GM12878 (cell line): Measurements from ENCODE around the gene UBE2E1. TPM values are rescaled to one million over a fixed set of nuclear protein-coding genes. Genes with fewer than 3 reads are reported as not detected.
A peak's percentile ranks its signal among the peaks of the same experiment; 100 is the strongest.

Source experiments
- BACH1 ChIP-seq: fragments of 450-650 bp; IDR thresholded peaks from 2 replicates; pipeline ENCODE4 v1.6.1; 2017; ENCODE audit warnings: mild to moderate bottlenecking, borderline replicate concordance
- BHLHE40 ChIP-seq, 2 experiments: fragments of 450-650 bp in 1 of 2; IDR thresholded peaks; 2 replicates each; pipeline ENCODE4 v1.6.1; 2011 to 2017; ENCODE audit warnings: low read depth in 2 of 2, borderline replicate concordance in 1 of 2, improper control_type of control experiment in 1 of 2, low read length in 1 of 2, mild to moderate bottlenecking in 1 of 2
- CBX5 ChIP-seq: sonication (generic); IDR thresholded peaks from 2 replicates; pipeline ENCODE4 v1.6.1; 2016; ENCODE audit warnings: low read depth, moderate library complexity, mild to moderate bottlenecking, inconsistent platforms
- EED ChIP-seq: sonication (generic); IDR thresholded peaks from 2 replicates; pipeline ENCODE4 v1.6.1; 2016; ENCODE audit warnings: antibody characterized with exemption, low read depth
- ESRRA ChIP-seq: IDR thresholded peaks from 2 replicates; pipeline ENCODE4 v1.6.1; 2012; ENCODE audit warnings: mild to moderate bottlenecking, low read length, improper control_type of control experiment
- LARP7 ChIP-seq: fragments of 450-650 bp; IDR thresholded peaks from 2 replicates; pipeline ENCODE4 v1.6.1; 2017; ENCODE audit warnings: mild to moderate bottlenecking
- MEF2B ChIP-seq: fragments of 450-650 bp; IDR thresholded peaks from 2 replicates; pipeline ENCODE4 v1.6.1; 2018; ENCODE audit warnings: mild to moderate bottlenecking, moderate library complexity; ENCODE audit not compliant: partially characterized antibody, poor library complexity, severe bottlenecking
- MYB ChIP-seq: fragments of 150-350 bp; IDR thresholded peaks from 2 replicates; pipeline ENCODE4 v1.6.1; 2014; ENCODE audit warnings: mild to moderate bottlenecking, low read depth, low read length, borderline replicate concordance
- NBN ChIP-seq: fragments of 450-650 bp; IDR thresholded peaks from 2 replicates; pipeline ENCODE4 v1.6.1; 2016
- NFYA ChIP-seq: IDR thresholded peaks from 2 replicates; pipeline ENCODE4 v1.6.1; 2011; ENCODE audit warnings: low read depth, mild to moderate bottlenecking, low read length, improper control_type of control experiment, borderline replicate concordance
- NFYB ChIP-seq: IDR thresholded peaks from 2 replicates; pipeline ENCODE4 v1.6.1; 2011; ENCODE audit warnings: low read depth, mild to moderate bottlenecking, low read length, improper control_type of control experiment, moderate library complexity; ENCODE audit not compliant: insufficient read depth
- PAX8 ChIP-seq: fragments of 450-650 bp; IDR thresholded peaks from 2 replicates; pipeline ENCODE4 v1.6.1; 2017; ENCODE audit warnings: mild to moderate bottlenecking, moderate library complexity
- PML ChIP-seq: IDR thresholded peaks from 2 replicates; pipeline ENCODE4 v1.6.1; 2012; ENCODE audit warnings: low read length, inconsistent platforms
- POLR2AphosphoS2 ChIP-seq: IDR thresholded peaks from 2 replicates; pipeline ENCODE4 v1.6.1; 2011; ENCODE audit warnings: low read depth, mild to moderate bottlenecking, low read length, improper control_type of control experiment, moderate library complexity
- RB1 ChIP-seq: fragments of 450-650 bp; formaldehyde crosslinking; IDR thresholded peaks from 2 replicates; pipeline ENCODE4 v1.6.1; 2017; ENCODE audit warnings: mild to moderate bottlenecking, borderline replicate concordance
- RCOR1 ChIP-seq: conservative IDR thresholded peaks from 2 replicates; pipeline ENCODE4 v1.6.1; 2012; ENCODE audit warnings: low read depth, low read length, improper control_type of control experiment
- RFX5 ChIP-seq: IDR thresholded peaks from 2 replicates; pipeline ENCODE4 v1.6.1; 2011; ENCODE audit warnings: low read depth, low read length, improper control_type of control experiment
- RUNX3 ChIP-seq: IDR thresholded peaks from 2 replicates; pipeline ENCODE4 v1.6.1; 2012; ENCODE audit warnings: low read length, inconsistent platforms
- SIN3A ChIP-seq: IDR thresholded peaks from 2 replicates; pipeline ENCODE4 v1.6.1; 2012; ENCODE audit warnings: low read depth, low read length, improper control_type of control experiment
- SP1 ChIP-seq: IDR thresholded peaks from one replicate; pipeline ENCODE4 v1.6.1; 2011; ENCODE audit warnings: low read depth, low read length
- SRF ChIP-seq, 2 experiments: IDR thresholded peaks; 2 replicates each; pipeline ENCODE4 v1.6.1; 2011; ENCODE audit warnings: low read depth in 2 of 2, low read length in 2 of 2, mild to moderate bottlenecking in 1 of 2, moderate library complexity in 1 of 2
- STAT1 ChIP-seq: fragments of 450-650 bp; conservative IDR thresholded peaks from 2 replicates; pipeline ENCODE4 v1.6.1; 2014; ENCODE audit warnings: antibody characterized with exemption, mild to moderate bottlenecking
- TAF1 ChIP-seq: IDR thresholded peaks from 2 replicates; pipeline ENCODE4 v1.6.1; 2011; ENCODE audit warnings: mild to moderate bottlenecking, low read depth, low read length, borderline replicate concordance
- YBX1 ChIP-seq: fragments of 450-650 bp; IDR thresholded peaks from 2 replicates; pipeline ENCODE4 v1.6.1; 2016; ENCODE audit warnings: antibody characterized with exemption
- polyA plus RNA-seq, 11 experiments: library from polyadenylated mRNA; depleted of rRNA in 4 of 11; unstranded in 6 of 11; stranded (reverse) in 5 of 11; fragments of >200 nt; fragmentation: Nextera tagmentation in 4 of 11; fragmentation: Illumina TruSeq in 1 of 11; extraction: Ambion mirVana in 4 of 11; extraction: Trizol in 1 of 11; gene quantifications; 1 replicate in 1 of 11; 2 replicates in 10 of 11; pipeline versions ENCODE4 v1.2.1 to v1.2.3, GENCODE V29; 2011 to 2016; ENCODE audit warnings: inconsistent platforms in 2 of 11, missing spikeins in 2 of 11, low read depth in 1 of 11
- total RNA-seq, 4 experiments: library from RNA; depleted of rRNA in 3 of 4; stranded (reverse); fragments of >200 nt in 3 of 4; fragmentation: Illumina TruSeq in 1 of 4; extraction: Trizol in 1 of 4; gene quantifications; 2 replicates each; pipeline versions ENCODE4 v1.2.1 to v1.2.3, GENCODE V29; 2013 to 2021
- TF ChIP-seq, protein P1 (sequence below): IDR thresholded peaks from 2 replicates; pipeline ENCODE4 v1.6.1; 2012; ENCODE audit warnings: low read length, inconsistent platforms
- TF ChIP-seq, protein P2 (sequence below): IDR thresholded peaks from 2 replicates; pipeline ENCODE4 v1.6.1; 2011; ENCODE audit warnings: borderline replicate concordance, low read depth, mild to moderate bottlenecking, moderate library complexity, mixed read lengths, low read length; ENCODE audit not compliant: insufficient read depth; ENCODE audit errors: extremely low read length
- TF ChIP-seq, protein P3 (sequence below): fragments of 450-650 bp; IDR thresholded peaks from 2 replicates; pipeline ENCODE4 v1.6.1; 2017; ENCODE audit warnings: mild to moderate bottlenecking, moderate library complexity

The UBE2E1 gene
- total and polyA plus RNA-seq, 10 of the 15 experiments (the other 5 are each of a cell fraction or from before 2014, with no cell fraction given): 18.7 to 425 (median 147) TPM

DNA sequence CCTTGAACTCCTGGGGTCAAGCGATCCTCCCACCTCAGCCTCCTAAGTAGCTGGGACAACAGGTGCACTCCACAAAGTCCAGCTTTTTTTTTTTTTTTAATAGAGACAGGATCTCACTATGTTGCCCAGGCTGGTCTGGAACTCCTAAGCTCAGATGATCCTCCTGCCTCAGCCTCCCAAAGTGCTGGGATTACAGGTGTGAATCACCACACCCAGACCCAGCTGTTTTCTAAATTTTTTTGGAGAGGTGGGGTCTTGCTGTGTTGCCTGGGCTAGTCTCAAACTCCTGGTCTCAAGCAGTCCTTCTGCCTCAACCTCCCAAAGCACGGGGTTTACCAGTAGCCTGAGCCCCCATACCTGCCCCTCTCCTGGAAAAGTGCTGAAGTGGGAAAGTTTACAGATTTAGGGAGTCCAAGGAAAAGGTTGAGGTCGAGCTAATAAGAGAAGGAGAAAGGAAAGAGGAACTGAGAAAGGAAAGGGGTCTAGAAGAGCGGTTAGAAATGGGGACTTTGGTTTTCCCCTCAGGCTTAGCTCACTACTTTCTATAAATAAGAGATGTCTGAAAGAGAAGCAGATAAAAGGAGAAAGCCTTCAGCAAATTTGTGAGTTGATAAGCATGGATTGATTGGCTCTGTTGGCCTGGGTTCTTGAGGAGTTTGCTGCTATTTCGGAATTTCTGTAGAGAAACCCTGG is 23.6 kb downstream of the UBE2E1 start (continued):
- no peak for TF ChIP-seq LARP7
- TF ChIP-seq RB1: no peak
- TF ChIP-seq YBX1: no peak
- TF ChIP-seq SIN3A: no peak
- TF ChIP-seq, protein P1, sequence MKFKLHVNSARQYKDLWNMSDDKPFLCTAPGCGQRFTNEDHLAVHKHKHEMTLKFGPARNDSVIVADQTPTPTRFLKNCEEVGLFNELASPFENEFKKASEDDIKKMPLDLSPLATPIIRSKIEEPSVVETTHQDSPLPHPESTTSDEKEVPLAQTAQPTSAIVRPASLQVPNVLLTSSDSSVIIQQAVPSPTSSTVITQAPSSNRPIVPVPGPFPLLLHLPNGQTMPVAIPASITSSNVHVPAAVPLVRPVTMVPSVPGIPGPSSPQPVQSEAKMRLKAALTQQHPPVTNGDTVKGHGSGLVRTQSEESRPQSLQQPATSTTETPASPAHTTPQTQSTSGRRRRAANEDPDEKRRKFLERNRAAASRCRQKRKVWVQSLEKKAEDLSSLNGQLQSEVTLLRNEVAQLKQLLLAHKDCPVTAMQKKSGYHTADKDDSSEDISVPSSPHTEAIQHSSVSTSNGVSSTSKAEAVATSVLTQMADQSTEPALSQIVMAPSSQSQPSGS: peak; percentile 96
- peak; percentile 99 for TF ChIP-seq RUNX3
- peak; percentile 91 for TF ChIP-seq BACH1
- TF ChIP-seq PML: 0 out of 2 replicates have a peak, but pooled peaks have one; percentile 42
- no peak for TF ChIP-seq RCOR1
- TF ChIP-seq RFX5: no peak
- TF ChIP-seq POLR2AphosphoS2: no peak
- peak; percentile 100 for TF ChIP-seq EED
- TF ChIP-seq NBN: peak; percentile 89
- no peak for TF ChIP-seq NFYA
- TF ChIP-seq SRF (IDR thresholded peaks at IDR 0.05; ENCODE audit: low read depth in 2 of 2, low read length in 2 of 2): no peak
- TF ChIP-seq NFYB: no peak
- TF ChIP-seq PAX8: no peak
- TF ChIP-seq, protein P2, sequence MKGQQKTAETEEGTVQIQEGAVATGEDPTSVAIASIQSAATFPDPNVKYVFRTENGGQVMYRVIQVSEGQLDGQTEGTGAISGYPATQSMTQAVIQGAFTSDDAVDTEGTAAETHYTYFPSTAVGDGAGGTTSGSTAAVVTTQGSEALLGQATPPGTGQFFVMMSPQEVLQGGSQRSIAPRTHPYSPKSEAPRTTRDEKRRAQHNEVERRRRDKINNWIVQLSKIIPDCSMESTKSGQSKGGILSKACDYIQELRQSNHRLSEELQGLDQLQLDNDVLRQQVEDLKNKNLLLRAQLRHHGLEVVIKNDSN: no peak
- no peak; the same call in 1 of the 2 replicates for TF ChIP-seq MYB
- TF ChIP-seq, protein P3, sequence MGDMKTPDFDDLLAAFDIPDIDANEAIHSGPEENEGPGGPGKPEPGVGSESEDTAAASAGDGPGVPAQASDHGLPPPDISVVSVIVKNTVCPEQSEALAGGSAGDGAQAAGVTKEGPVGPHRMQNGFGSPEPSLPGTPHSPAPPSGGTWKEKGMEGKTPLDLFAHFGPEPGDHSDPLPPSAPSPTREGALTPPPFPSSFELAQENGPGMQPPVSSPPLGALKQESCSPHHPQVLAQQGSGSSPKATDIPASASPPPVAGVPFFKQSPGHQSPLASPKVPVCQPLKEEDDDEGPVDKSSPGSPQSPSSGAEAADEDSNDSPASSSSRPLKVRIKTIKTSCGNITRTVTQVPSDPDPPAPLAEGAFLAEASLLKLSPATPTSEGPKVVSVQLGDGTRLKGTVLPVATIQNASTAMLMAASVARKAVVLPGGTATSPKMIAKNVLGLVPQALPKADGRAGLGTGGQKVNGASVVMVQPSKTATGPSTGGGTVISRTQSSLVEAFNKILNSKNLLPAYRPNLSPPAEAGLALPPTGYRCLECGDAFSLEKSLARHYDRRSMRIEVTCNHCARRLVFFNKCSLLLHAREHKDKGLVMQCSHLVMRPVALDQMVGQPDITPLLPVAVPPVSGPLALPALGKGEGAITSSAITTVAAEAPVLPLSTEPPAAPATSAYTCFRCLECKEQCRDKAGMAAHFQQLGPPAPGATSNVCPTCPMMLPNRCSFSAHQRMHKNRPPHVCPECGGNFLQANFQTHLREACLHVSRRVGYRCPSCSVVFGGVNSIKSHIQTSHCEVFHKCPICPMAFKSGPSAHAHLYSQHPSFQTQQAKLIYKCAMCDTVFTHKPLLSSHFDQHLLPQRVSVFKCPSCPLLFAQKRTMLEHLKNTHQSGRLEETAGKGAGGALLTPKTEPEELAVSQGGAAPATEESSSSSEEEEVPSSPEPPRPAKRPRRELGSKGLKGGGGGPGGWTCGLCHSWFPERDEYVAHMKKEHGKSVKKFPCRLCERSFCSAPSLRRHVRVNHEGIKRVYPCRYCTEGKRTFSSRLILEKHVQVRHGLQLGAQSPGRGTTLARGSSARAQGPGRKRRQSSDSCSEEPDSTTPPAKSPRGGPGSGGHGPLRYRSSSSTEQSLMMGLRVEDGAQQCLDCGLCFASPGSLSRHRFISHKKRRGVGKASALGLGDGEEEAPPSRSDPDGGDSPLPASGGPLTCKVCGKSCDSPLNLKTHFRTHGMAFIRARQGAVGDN: no peak
- TF ChIP-seq ESRRA: no peak
- peak; percentile 89 for TF ChIP-seq MEF2B
- TF ChIP-seq TAF1: no peak
- peak; percentile 82; the same call in 1 of the 2 replicates for TF ChIP-seq CBX5
- no peak for TF ChIP-seq SP1
- TF ChIP-seq STAT1: 0 out of 2 replicates have a peak, but pooled peaks have one; percentile 30
- TF ChIP-seq BHLHE40 (IDR thresholded peaks at IDR 0.05; ENCODE audit: borderline replicate concordance in 1 of 2, low read depth in 2 of 2, low read length in 1 of 2): peak; percentile 34 to 75; a peak in 3 of 4 replicates
